GM19240 (cell line): Measurements from ENCODE around the gene ANKRD55.
"Not testable (repeated sequence)": the region's sequence is repeated elsewhere in the genome, so short reads cannot be mapped to it uniquely, and the experiment has no call there.

Experiments used
- DNase-seq: peaks from one replicate; pipeline ENCODE4 v3.0.0; 2011; ENCODE audit warnings: low spot score; ENCODE audit not compliant: insufficient read length

Gene ANKRD55

DNA sequence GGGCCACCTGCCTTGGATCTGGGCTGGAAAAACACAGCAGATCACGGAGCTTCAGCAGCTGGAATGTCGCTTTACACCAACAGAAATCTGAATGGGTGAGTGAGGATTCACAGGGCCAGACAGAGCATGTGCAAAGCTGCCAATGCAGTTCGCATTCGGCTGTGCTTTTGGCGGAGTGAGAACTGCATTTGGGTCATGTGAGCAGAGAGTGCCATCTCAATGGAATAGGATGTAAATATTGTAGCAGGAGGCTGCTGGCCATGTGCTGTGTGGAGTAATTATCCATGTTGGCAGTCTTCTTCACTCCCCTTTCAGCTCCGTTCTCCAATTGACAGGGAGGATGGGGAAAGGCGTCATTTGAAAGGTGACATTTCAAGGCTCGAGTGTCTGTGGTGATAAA lies at the start of gene ANKRD55:
Gene ANKRD55 (minus strand): TSS at position 101 of the 400 bp plus-strand sequence. CDS start 417 bp downstream, outside the sequence.
- no peak for DNase-seq

DNA sequence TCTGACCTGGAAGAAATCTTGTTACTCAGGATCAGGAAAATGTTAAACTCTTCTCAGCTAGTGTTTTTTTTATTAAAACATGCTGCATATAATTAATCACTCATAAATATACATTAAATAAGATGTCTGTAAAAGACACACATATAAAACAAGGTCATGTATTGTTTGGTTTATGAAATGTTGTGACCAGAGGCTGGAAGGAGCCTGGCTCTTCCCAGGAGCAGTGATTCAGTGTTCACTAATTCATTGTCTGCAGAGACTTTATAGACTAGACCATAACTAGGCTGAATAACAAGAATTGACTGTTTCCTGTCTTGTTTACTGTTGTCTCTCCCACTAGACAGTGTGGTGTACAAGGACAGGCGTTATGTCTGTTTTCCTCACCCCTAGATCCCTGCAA lies 49.1 kb upstream of the ANKRD55 start:
- no peak for DNase-seq

DNA sequence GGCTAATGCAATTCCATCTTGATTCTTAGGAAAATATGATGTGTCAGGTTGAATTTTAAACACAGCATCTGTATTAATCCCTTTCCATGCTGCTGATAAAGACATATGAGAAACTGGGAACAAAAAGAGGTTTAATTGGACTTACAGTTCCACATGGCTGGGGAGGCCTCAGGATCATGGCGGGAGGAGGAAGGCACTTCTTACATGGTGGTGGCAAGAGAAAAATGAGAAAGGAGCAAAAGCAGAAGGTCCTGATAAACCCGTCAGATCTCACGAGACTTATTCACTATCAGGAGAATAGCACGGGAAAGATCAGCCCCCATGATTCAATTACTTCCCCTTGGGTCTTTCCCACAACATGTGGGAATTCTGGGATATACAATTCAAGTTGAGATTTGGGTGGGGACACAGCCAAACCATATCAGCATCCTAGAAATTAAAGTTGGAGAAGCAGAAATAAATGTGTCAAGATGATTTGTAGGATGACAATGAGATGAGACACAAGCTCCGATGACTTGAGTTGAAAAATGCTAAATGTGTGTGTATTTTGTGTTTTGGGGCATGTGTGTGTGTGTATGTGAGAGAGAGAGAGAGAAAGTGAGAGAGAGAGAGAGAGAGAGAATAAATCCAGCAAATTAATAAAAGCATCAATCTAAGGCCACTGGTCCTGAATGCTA lies 48.5 kb upstream of the ANKRD55 start:
- no peak for DNase-seq

DNA sequence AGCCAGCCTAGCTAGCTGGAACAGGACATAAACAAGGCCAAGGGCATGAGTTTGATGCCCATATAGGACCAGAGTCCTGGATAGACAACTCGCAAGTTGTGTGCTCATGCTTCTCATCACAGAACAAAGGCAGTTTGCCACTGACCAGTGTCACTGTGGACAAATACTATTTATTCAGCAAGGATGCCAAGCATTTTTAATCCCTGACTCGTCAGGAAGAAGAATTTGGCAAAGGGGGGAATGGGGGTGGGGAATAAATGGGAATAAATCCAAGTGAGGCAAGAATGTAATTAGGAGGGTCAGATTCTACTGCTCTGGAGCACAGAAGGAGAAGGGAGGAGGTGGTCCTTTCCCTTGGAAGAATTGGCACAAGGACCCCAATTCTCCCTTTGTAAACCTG lies 46.8 kb upstream of the ANKRD55 start:
- DNase-seq: no peak

DNA sequence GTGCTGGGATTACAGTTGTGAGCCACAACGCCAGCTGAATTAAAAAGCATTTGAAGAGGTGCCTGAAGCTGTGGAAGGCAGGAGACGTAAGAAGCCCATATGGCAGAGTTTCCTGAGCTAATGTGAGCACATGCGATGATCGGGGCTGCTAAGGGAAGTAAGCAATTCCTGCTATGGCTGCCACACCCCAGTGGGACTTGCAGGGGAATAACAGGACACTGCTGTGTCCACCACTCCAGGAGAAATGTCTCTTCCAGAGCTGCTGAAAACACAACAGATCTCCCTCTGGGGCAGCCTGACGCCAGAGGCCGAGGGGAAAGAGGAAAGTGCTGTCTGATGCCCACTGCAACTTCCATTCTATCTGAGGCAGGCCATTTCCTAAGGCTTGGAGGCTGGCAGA lies 46.2 kb upstream of the ANKRD55 start:
- no peak for DNase-seq

DNA sequence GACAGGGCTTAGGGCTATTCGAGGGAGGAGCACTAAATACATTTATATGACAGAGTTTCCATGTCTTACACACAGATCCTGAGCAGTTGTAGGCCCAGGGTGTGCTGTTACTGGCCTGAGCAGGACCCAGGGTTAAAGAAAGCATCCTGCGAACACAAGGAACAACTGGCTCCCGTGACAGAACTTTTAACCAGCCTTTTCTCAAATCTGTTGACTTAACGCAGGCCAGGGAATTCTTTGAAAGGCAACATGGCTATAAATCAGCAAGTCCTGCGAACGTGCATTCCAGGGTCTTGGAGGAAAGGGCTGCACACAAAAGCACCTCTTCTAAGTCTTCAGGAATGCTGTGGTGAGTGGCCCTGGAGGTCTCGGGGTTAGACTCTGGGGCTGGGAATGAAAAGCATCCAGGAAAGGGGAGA lies 45.2 kb upstream of the ANKRD55 start:
- DNase-seq: no peak

DNA sequence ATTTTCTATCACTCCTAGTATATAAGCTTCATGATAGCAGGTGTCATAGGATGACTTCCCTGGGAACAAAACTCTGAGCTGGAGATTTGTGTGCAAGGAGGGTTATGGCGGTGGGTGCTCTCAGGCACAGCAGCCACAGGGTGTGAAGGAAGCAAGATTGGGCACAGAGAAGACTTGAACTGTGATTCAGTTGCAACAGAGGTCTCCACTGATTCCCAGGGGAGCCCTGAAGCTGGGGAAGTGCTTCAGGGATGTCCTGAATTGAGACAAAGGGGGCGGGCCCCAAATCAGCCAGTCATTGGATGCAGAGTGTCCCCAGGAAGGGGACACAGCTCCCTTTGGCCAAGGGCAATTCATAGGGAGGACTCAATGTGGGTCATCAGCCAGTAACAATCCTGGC lies 44.4 kb upstream of the ANKRD55 start:
- DNase-seq: no peak

DNA sequence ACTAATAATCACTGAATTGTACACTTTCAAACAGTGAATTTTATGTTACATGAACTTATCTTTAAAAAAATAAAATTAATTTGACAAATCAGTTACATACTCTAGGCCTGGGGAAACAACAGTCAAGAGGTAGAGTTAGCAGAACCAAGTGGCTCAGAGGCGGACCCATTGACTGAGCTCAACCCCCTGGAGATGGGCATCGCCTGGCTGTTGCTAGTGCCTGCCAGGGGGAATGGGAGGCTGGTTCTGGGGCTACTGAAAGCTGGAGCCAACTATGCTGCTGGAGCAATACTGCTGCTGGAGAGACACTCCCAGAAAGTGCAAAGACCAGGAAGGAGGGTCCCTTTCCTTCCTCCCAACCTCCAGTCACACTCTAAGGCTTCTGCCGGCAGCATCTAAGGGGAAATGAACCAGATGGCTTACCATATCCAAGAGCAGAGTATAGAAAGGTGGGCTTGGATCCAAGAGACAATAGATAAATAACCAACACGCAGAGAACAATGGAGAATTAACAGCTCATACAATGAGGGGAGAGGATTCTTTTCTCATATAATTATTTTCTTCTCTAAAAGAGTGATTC lies 40.3 kb upstream of the ANKRD55 start:
- no peak for DNase-seq

DNA sequence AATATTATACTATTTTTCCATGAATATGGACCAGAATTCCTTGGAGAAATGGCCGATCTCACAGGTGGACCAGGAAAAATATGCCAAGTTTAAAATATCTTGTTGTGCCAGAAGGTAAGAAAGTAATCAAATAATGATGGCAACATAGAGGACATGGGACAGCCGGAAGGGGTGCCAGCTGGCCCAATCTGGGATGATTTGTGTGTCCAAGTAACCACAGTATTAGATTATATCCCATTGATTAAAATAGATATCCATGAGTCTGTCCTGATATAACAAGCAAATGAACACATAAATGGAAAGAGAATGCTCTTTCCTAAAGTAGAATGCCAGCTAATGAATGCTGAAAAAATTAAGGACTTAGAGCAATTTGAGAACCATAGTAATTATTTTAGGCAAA lies 39.6 kb upstream of the ANKRD55 start:
- no peak for DNase-seq

DNA sequence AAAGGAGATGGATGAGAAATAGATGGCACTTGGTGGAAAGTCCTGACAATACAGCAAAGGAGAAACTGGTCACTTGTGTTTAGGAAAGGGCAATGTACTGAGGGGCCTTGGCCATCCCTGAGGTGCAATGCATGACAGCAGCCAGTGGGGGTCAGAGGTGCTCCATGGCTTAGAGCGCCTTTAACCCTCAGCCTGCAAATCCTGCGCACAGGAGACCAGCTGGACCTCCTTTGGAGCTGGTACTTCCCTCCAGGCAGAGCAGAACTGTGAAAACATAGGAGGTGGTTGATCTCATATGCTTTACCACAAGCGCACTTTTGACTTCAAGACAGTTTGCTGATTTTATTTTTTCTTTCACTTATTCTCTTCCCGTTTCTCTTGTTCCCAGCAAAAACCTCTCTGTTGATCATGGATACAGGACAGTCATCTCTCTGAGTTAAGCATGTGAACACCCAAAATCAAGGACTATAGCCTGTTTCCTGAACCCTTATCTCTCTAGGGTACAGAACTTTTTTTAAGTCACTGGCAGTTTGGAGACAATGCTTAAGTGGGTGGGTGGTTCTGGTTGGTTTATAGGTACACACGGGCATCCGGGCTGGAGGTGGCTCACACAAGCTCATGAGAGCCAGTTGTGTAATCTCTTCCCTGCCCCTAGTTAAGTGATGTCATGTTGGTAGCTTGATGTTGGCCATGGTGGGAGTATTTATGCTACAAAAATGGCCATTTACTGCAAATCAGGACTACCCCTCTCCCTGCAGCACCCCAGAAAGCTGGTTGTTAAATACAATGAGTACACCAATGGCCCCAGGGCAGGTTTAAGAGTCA lies 37.6 kb upstream of the ANKRD55 start:
- peak; percentile 64 for DNase-seq

DNA sequence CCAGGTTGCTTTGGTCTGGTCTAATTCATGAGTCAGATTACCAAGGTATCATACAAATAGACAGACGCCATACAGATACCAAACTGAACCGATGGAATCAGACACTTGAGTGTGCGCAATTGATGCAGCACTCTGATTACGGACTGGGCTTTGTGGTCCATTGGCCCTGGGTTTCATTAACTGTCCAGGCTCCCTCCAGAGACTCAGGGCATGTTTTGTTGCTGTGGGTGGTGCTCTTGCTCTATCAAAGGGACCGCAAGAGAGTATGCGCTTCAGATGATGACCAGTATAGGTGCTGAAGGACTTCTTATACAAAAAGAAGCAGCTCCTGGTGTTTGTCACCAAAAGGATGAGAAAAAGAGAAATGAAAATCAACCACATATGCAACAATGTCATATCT lies 36.9 kb upstream of the ANKRD55 start:
- no peak for DNase-seq

DNA sequence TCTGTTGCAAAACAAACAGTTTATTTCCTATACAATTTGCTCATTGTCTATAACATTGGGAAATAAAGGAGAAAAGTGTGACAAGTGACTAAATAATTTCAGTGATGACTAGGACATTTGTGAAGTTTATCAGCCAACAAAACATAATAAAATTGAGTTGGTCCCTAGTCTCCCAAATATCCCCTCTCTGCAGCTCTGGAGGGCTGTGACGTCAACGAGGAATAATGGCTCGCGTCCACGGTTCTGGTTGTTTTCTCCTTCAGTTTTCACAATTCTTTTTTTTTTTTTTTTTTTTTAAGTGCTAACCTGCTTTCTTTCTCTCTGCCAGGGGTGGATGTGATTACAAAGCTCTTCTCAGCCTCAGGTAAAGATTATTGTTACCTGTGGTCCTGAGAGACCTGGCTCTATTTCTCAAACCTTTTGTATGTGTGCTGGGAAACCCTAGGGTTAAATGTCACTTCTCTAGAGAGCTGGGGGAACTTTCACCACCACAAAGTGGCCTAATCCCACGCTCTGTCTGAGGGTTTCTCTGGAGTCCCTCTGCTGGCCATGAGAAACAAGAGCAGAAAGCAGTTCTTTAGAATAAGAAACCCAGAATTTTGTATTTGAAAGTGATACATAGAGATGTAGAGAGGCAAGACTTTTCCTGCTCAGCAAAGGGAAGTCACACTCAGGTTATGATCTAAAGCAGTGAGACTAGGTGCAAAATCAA lies 36.2 kb upstream of the ANKRD55 start:
- peak; percentile 29 for DNase-seq

DNA sequence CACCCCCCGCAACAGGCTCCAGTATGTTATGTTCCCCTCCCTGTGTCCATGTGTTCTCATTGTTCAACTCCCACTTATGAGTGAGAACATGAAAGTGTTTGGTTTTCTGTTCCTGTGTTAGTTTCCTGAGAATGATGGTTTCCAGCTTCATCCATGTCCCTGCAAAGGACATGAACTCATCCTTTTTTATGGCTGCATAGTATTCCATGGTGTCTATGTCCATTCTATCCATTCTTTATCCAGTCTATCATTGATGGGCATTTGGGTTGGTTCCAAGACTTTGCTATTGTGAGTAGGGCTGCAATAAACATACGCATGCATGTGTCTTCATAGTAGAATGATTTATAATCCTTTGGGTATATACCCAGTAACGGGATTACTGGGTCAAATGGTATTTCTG lies 35.6 kb upstream of the ANKRD55 start:
- not testable (repeated sequence) for DNase-seq

DNA sequence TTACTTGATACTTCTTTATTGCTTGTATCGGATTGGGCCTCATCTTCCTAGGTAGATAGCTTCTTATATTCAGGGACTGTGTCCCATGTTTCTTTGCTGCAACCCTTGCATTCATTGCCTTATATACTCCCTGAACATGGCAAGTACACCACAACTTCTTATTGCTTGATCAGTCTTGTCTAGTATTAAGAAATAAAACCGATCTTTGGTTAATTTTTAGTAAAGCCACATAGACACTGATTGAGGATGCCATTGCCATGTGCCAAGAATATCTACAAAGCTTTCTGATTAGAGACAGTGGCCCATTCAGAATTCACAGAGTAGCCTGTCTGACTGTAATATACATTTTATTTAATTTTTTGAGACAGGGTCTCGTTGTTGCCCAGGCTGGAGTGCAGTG lies 34.7 kb upstream of the ANKRD55 start:
- DNase-seq: no peak

DNA sequence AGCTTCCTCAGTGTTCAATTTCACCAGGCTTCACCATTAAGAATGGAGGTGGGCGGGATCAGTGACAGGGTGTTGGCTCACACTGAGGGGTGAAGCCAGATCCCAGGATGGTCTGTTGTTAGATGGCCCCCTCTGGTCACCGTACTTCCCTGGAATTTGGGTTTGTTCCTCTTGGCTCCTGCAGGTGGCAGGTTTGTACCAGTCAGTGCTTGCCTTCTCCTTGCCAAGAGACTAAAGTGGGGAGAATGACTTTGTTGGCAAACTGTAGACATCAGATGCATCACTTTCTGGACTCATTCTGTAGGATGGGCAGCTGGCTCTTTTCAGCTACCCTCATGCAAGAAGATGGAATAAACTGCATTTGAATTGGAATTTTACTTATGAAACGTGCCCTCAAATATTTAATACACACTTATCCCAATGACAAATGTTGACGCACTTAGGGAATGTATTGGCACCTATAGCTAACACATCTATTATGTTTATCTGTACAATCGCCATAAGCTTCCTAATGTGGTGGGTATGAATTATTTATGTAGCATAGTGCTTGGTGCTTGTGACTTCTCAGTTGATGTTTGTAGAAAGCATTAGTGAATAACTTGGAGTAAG lies 31.4 kb upstream of the ANKRD55 start:
- DNase-seq: no peak

DNA sequence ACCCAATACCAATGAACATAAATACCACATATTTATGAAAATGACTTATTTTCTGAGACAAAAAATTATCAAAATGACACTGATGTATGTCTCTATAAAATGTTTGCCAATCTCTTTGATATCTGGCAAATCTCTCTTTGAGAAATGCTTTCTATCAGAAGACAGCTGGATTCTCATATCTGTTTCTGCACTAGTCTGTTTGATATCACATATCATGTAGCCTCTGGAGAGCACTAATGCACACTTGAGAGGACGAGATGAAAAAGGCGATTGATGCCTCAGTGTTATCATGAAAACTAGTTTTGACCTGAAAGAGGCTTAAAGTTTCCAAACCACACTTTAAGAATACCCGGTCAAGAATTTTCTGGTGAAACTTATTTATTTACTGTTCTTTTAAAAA lies 29.1 kb upstream of the ANKRD55 start:
- no peak for DNase-seq

DNA sequence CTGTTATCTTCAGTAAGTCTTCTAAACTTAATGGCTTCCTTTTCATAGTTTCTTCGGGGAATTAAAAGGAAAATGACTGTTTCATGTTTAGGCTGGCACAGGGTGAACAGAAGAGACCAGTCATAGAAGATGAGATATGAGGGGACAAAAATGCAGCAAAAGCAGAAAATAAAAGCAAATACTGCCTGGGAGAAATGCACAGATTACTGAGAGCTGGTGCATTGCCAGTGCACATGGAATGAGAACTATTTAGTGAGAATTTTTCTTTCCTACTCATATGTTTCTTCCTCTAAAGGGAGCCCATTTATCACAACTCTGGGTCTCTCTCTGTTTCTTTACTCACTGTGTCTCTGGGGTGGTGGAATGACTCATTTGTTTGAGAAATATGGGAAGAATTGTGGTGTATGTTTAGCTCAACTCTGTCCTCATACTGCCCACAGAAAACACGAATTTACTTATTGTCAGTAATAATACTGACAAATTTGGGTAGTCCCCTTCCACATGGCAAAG lies 25.9 kb upstream of the ANKRD55 start:
- no peak for DNase-seq

DNA sequence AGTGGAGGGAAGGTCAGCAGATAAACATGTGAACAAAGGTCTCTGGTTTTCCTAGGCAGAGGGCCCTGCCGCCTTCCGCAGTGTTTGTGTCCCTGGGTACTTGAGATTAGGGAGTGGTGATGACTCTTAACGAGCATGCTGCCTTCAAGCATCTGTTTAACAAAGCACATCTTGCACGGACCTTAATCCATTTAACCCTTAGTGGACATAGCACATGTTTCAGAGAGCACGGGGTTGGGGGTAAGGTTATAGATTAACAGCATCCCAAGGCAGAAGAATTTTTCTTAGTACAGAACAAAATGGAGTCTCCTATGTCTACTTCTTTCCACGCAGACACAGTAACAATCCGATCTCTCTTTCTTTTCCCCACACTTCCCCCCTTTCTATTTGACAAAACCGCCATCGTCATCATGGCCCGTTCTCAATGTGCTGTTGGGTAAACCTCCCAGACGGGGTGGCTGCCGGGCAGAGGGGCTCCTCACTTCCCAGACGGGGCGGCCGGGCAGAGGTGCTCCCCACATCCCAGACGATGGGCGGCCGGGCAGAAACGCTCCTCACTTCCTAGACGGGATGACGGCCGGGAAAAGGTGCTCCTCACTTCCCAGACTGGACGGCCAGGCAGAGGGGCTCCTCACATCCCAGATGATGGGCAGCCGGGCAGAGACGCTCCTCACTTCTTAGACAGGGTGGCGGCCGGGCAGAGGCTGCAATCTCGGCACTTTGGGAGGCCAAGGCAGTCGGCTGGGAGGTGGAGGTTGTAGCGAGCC lies 24.8 kb upstream of the ANKRD55 start:
- DNase-seq: not testable (repeated sequence)

DNA sequence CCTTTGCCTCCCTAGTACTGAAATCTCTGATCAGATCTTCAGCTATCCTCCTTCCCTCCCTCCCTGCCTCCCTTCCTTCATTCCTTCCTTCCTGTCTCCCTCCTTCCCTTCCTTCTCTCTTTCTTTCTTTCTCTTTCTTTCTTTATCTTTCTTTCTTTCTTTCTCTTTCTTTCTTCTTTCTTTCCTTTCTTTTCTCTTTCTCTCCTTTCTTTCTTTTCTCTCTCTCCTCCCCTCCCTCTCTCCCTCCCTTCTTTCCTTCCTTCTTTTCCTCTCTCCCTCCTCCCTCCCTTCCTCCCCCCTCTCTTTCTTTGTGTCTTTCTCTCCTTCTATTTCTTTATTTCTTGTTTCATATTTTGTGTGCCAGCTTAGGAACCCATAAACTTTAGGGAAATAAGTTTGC lies 23.9 kb upstream of the ANKRD55 start:
- no peak for DNase-seq

DNA sequence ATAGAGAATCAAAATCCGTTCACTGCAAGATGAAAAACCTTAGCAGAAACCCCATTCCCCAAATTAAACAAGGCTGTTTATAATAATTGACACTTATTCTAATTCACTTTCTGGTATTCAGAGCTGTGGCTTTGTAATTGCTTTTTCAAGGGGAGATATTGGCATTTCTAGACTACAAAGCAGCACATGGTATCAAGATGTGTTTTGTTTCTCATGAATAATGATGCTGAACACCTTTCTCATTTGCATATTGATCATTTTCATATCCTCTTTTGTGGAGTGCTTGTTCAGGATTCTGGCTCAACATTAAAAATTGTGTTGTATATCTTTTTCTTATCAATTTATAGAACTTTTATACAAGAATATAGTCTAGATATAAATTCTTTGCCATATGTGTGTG lies 22.4 kb upstream of the ANKRD55 start:
- DNase-seq: no peak

DNA sequence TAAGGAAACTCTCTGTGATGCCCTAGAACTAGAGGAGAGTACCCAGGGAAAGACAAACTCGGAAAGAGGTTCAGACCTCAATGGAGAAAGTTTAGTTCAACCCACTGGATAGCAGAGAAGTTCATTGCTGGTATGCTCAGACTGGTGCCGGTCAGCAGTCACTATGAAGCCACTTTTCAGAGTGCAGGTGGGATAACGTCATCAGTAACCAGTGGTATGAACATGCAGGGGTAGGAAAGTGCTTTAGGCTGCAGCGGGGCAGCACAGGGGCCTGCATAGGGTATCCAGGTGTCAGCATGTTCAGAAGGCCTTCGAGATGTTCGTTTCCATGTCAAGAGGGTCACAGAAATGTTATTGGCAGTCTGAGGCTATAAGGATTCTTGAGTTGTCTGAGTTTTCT lies 20.8 kb upstream of the ANKRD55 start:
- DNase-seq: no peak
